Measurements from ENCODE around the gene PPP2R5C. TPM values are rescaled to one million over a fixed set of nuclear protein-coding genes. Genes with fewer than 3 reads are reported as not detected.

PPP2R5C gene
- total RNA-seq, 4 donors from 2014 or later, result 143 to 171 (median 169) TPM

DNA sequence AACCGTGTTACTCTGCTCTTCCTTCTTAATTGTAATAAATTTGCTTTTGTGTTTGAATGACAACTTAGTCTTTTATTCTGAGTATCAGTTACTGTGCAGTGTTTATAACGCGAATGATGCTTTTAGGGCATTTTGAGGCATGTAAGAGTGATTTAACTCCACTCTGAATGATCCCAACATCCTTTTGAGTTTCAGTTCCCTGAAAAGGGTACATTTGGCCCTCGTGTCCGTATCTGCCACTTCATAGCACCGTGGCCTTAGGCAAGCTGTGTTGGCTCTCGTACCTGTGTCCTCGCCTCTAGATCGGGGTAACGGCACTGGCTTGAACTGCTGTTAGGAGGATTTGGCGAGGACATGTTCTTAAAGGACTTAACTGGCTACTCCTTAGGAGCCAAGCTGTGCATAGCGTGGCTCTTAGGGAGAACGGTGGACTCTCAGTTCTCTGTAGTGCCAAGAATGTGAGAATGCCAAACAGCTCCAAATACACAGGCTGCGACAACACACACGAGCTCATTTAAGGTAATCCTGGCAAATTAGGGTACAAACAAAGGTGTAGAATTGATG, 92.0 kb downstream of the PPP2R5C start:
- Histone ChIP-seq H3K9me3 (no peaks in the 10 kb centered on the region), H3K4me3 (no peak overlapping the region), H3K36me3 (no peaks in the 10 kb centered on the region), H3K27ac (no peak overlapping the region), H3K27me3 (no peaks in the 10 kb centered on the region), H3K4me1 (no peaks in the 10 kb centered on the region)
- no peak for TF ChIP-seq POLR2A (IDR thresholded peaks at IDR 0.05)
- TF ChIP-seq, protein P1, sequence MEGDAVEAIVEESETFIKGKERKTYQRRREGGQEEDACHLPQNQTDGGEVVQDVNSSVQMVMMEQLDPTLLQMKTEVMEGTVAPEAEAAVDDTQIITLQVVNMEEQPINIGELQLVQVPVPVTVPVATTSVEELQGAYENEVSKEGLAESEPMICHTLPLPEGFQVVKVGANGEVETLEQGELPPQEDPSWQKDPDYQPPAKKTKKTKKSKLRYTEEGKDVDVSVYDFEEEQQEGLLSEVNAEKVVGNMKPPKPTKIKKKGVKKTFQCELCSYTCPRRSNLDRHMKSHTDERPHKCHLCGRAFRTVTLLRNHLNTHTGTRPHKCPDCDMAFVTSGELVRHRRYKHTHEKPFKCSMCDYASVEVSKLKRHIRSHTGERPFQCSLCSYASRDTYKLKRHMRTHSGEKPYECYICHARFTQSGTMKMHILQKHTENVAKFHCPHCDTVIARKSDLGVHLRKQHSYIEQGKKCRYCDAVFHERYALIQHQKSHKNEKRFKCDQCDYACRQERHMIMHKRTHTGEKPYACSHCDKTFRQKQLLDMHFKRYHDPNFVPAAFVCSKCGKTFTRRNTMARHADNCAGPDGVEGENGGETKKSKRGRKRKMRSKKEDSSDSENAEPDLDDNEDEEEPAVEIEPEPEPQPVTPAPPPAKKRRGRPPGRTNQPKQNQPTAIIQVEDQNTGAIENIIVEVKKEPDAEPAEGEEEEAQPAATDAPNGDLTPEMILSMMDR (IDR thresholded peaks at IDR 0.05), result no peak
- DNase-seq, result no peak
- intact Hi-C loops (cut with DNase I; ENCODE audit: low total_unique reads), result no loop called here

DNA sequence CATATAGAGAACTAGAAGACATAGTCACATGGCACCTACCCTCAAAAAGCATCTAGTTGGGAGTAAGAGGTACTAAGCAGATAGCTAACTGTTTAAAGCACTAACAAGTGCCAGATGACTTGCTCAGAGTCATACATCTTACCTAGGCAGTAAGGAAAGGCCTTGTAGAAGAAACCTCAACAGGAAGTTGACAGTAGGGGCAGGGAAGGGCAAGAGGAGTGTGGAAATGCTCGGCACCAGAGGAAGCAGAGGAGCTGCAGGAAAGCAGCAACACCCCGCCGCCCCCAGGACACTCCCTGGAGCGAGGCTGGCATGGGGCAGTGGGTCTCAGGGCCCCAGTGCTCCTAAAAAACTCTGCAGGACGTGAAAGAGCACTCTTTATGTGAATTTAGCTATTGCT, 92.9 kb downstream of the PPP2R5C start:
- Histone ChIP-seq H3K36me3 (no peaks in the 10 kb centered on the region), H3K4me1 (no peaks in the 10 kb centered on the region), H3K27ac (no peak overlapping the region), H3K4me3 (no peak overlapping the region), H3K27me3 (no peaks in the 10 kb centered on the region), H3K9me3 (no peaks in the 10 kb centered on the region)
- intact Hi-C loops (cut with DNase I; ENCODE audit: low total_unique reads), result no loop called here
- no peak for TF ChIP-seq POLR2A (IDR thresholded peaks at IDR 0.05)
- TF ChIP-seq, protein P1 (IDR thresholded peaks at IDR 0.05), result no peak
- DNase-seq, result no peak

DNA sequence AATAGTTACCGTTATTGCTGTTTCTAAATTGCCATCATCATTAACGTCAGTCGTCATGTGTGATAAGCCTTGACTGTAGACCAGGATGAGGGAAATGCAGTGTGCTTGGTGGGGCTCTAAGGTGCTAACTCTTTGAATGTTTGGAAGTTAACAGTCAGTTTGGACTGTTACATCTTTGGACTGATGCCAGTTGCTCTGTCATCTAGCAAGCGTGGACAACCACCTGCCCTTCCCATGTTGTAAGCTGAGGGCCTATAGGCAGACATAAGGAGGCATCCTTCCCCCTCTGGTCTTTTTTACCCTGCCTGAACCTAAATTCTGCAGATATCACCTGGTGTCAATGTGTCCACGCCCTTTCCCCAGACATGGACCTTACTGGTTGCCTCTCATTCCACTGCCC, 94.4 kb downstream of the PPP2R5C start:
- TF ChIP-seq POLR2A (IDR thresholded peaks at IDR 0.05), result no peak
- TF ChIP-seq, protein P1 (IDR thresholded peaks at IDR 0.05), result no peak
- H3K4me1 ChIP-seq, result no peaks in the 10 kb centered on the region
- no peak overlapping the region for H3K27ac ChIP-seq
- H3K27me3 ChIP-seq, result no peaks in the 10 kb centered on the region
- intact Hi-C loops (cut with DNase I; ENCODE audit: low total_unique reads), result no loop called here
- no peaks in the 10 kb centered on the region for H3K36me3 ChIP-seq
- no peak for DNase-seq
- H3K9me3 ChIP-seq, result no peaks in the 10 kb centered on the region
- no peak overlapping the region for H3K4me3 ChIP-seq

DNA sequence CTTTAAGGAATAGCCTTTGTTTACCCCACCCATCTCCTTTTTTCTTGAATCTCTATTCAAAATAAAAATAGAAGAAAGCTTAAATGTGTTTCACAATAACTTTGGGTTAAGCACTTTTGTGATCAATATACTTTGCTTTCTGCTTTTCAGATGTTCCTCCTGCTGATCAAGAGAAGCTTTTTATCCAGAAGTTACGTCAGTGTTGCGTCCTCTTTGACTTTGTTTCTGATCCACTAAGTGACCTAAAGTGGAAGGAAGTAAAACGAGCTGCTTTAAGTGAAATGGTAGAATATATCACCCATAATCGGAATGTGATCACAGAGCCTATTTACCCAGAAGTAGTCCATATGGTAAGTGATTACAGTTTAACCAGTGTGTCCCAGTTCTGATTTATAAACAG, 95.0 kb downstream of the PPP2R5C start:
- intact Hi-C loops (cut with DNase I; ENCODE audit: low total_unique reads), result no loop called here
- Histone ChIP-seq H3K4me1 (no peaks in the 10 kb centered on the region), H3K4me3 (no peak overlapping the region), H3K36me3 (no peaks in the 10 kb centered on the region), H3K27me3 (no peaks in the 10 kb centered on the region), H3K9me3 (no peaks in the 10 kb centered on the region), H3K27ac (no peak overlapping the region)
- TF ChIP-seq POLR2A (IDR thresholded peaks at IDR 0.05), result no peak
- TF ChIP-seq, protein P1 (IDR thresholded peaks at IDR 0.05), result no peak
- DNase-seq, result no peak

DNA sequence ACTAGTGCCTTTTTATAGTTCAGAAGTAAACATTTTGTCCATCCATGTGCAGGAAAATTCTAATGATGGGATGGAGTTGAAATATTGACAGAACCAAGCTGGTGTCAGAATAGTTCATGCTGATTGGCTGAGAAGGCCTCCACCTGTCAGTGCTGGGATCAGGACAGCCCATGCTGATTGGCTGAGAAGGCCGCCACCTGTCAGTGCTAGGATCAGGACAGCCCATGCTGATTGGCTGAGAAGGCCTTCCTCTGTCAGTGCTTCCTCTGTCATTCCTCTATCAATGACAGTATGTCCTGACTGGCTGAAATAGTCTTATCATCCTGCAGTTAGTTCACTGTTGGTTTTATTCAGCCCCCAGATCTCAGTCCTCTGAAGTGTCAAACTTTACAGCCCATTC, 95.7 kb downstream of the PPP2R5C start:
- H3K36me3 ChIP-seq, result no peaks in the 10 kb centered on the region
- DNase-seq, result no peak
- no peaks in the 10 kb centered on the region for H3K27me3 ChIP-seq
- H3K4me1 ChIP-seq, result no peaks in the 10 kb centered on the region
- TF ChIP-seq, protein P1 (IDR thresholded peaks at IDR 0.05), result no peak
- TF ChIP-seq POLR2A (IDR thresholded peaks at IDR 0.05), result no peak
- intact Hi-C loops (cut with DNase I; ENCODE audit: low total_unique reads), result no loop called here
- no peaks in the 10 kb centered on the region for H3K9me3 ChIP-seq
- H3K27ac ChIP-seq, result no peak overlapping the region
- H3K4me3 ChIP-seq, result no peak overlapping the region

Measured in uterus (tissue), 4 donors.